Upper lobe of left lung (tissue), 4 donors: Measurements from ENCODE around the gene CD2AP.

Experiments used
- CTCF ChIP-seq, 6 experiments: fragments of 450-650 bp in 4 of 6; fragments of 200-600 bp in 2 of 6; sonication (generic) in 2 of 6; IDR thresholded peaks; one replicate each; pipeline ENCODE4 v1.5.1; 2016 to 2019; ENCODE audit warnings: antibody characterized with exemption in 6 of 6
- POLR2A ChIP-seq, 4 donors: fragments of 450-650 bp; IDR thresholded peaks; one replicate each; pipeline ENCODE4 v1.5.1; 2016 to 2017; ENCODE audit warnings: antibody characterized with exemption in 4 of 4, mild to moderate bottlenecking in 2 of 4

- no peak for TF ChIP-seq CTCF (IDR thresholded peaks at IDR 0.05)
- no peak for TF ChIP-seq POLR2A (IDR thresholded peaks at IDR 0.05)
Measured at GRCh38 chr6:47502920-47503319, 25.3 kb downstream of the CD2AP start.
